Spleen (tissue), 11 donors: ENCODE data around the gene LDHAL6B. TPM values are rescaled to one million over a fixed set of nuclear protein-coding genes. Genes with fewer than 3 reads are reported as not detected.

Source experiments
- DNase-seq: peaks from one replicate; pipeline ENCODE4 v3.0.0-alpha.2; 2020
- H3K27ac ChIP-seq, 8 donors: fragments of 200-600 bp; sonication (generic) in 7 of 8; 1 replicate in 4 of 8; 2 replicates in 4 of 8; pipeline versions ENCODE4 v1.5.0 to v1.8.0; 2016 to 2021; ENCODE audit warnings: inconsistent platforms in 4 of 8, mild to moderate bottlenecking in 4 of 8, moderate library complexity in 1 of 8
- H3K27me3 ChIP-seq, 7 donors: fragments of 200-600 bp; sonication (generic) in 6 of 7; replicated peaks in 1 of 7; 1 replicate in 4 of 7; 2 replicates in 3 of 7; pipeline versions ENCODE4 v1.5.0 to v1.8.0; 2016 to 2021; ENCODE audit warnings: inconsistent platforms in 3 of 7, mild to moderate bottlenecking in 1 of 7
- H3K36me3 ChIP-seq, 6 donors: fragments of 200-600 bp; sonication (generic) in 5 of 6; 1 replicate in 4 of 6; 2 replicates in 2 of 6; pipeline versions ENCODE4 v1.5.0 to v1.8.0; 2016 to 2021; ENCODE audit warnings: inconsistent platforms in 2 of 6
- H3K4me1 ChIP-seq, 6 donors: fragments of 200-600 bp; sonication (generic) in 5 of 6; 1 replicate in 3 of 6; 2 replicates in 3 of 6; pipeline versions ENCODE4 v1.5.0 to v1.8.0; 2016 to 2021; ENCODE audit warnings: inconsistent platforms in 3 of 6
- H3K4me3 ChIP-seq, 8 donors: fragments of 200-600 bp; sonication (generic) in 7 of 8; 1 replicate in 4 of 8; 2 replicates in 4 of 8; pipeline versions ENCODE4 v1.5.0 to v1.8.0; 2016 to 2021; ENCODE audit warnings: inconsistent platforms in 4 of 8, mild to moderate bottlenecking in 4 of 8, moderate library complexity in 2 of 8
- H3K9me3 ChIP-seq, 8 donors: fragments of 200-600 bp; sonication (generic) in 7 of 8; 1 replicate in 4 of 8; 2 replicates in 4 of 8; pipeline versions ENCODE4 v1.5.0 to v1.8.0; 2016 to 2021; ENCODE audit warnings: inconsistent platforms in 4 of 8
- POLR2A ChIP-seq, 3 donors: fragments of 450-650 bp; IDR thresholded peaks; one replicate each; pipeline ENCODE4 v1.5.1; 2017; ENCODE audit warnings: antibody characterized with exemption in 3 of 3, mild to moderate bottlenecking in 1 of 3
- POLR2AphosphoS5 ChIP-seq, 3 donors: sonication (generic); formaldehyde crosslinking; IDR thresholded peaks; one replicate each; pipeline ENCODE4 v1.5.1; 2017; ENCODE audit warnings: antibody characterized with exemption in 3 of 3
- WGBS, 5 donors: extraction: QIAGEN DNeasy Blood & Tissue Kit in 3 of 5; methylation state at CpG; one replicate each; pipeline versions ENCODE4 v1.1.5 to v1.1.7; 2013 to 2018; 5-methylcytosine and 5-hydroxymethylcytosine counted together
- intact Hi-C: fragments of 100-400 bp; cut with DNase I; formaldehyde crosslinking; loops from one replicate; pipeline ENCODE4 v1.15.0; 2023; ENCODE audit warnings: low total_unique reads
- polyA plus RNA-seq, 3 donors: library from polyadenylated mRNA; stranded (reverse); fragments of 200-250 nt; gene quantifications; one replicate each; pipeline ENCODE4 v1.2.1, GENCODE V29; 2013
- total RNA-seq, 7 donors: library from RNA; depleted of rRNA in 3 of 7; stranded (reverse); fragments of >200 nt in 3 of 7; fragmentation: NEBNext Ultra II Directional in 4 of 7; extraction: Animal tissue kit (Norgen Biotek cat#: 25700) in 4 of 7; gene quantifications; one replicate each; pipeline versions ENCODE4 v1.1.0 to v1.2.1, GENCODE V29; 2016 to 2021
- TF ChIP-seq, protein P1 (sequence below), 11 experiments: fragments of 200-600 bp in 7 of 11; fragments of 450-650 bp in 4 of 11; sonication (generic) in 4 of 11; IDR thresholded peaks in 8 of 11; conservative IDR thresholded peaks in 3 of 11; 1 replicate in 7 of 11; 2 replicates in 4 of 11; pipeline versions ENCODE4 v1.4.0 to v1.8.0; 2016 to 2021; ENCODE audit warnings: antibody characterized with exemption in 11 of 11, inconsistent platforms in 4 of 11, mild to moderate bottlenecking in 1 of 11
- donor health status: healthy with polysubstance abuse.
- donor health status: DM: no; HTN: no; CAD: no; lungs with moderate emphysema.
- donor health status: DM: no; HTN: no; CAD: no.
- donor health status: Bipolar disorder and iron deficiency.
- donor health status: healthy.
- donor health status: DM: no; HTN: no; CAD: no.
- donor health status: DM: yes; HTN: yes; CAD: no.

Gene LDHAL6B
- total and polyA plus RNA-seq, 10 donors: 0.06 TPM; not detected in 9

DNA sequence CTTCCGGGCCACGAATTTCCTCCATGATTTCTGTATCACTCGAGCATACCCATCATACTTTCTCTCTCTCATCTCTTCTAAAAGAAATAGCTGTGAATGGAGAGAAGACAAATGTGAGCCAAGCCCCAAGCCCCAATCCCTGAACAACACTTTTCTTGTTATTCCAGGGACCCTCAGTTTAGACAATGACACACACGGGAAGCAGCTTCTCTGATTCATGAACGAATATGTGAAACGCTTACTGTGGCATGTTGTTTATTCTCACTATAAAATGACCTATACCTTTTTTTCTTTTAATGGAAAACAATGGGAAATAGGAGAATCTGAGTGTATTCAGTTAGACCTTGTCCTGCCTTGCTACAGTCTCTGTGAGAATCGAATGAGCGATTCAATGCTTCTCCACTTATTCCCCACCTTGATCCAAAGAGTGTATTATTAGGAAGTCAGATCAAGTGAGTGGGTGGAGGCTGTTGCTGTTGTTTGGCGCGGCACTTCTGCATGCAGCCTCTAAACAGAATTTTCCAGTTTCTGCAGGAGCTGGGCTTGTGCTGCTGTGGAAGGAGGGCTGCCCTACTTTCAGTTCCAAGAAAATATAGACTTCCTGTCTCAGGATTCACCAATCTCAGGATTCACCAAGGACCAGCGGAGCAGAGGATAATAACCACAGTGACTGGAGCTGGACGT lies 32.4 kb upstream of the LDHAL6B start:
- H3K4me3 ChIP-seq: no peak overlapping the region
- no peak for DNase-seq
- peak overlapping the region in 6 of 8 donors; percentile 37 to 63 (median 52) for H3K27ac ChIP-seq
- no peaks in the 10 kb centered on the region for H3K27me3 ChIP-seq
- H3K9me3 ChIP-seq: peaks cover 0 to 6% (median 0%) of the 10 kb centered on the region in 8 donors
- WGBS, 5 donors: 87 to 93% (median 90%) methylated on average over 12 of the region's 12 CpGs
- H3K4me1 ChIP-seq: peaks cover 3 to 58% (median 9%) of the 10 kb centered on the region in 6 donors
- no peak for TF ChIP-seq POLR2A (IDR thresholded peaks at IDR 0.05)
- TF ChIP-seq, protein P1, sequence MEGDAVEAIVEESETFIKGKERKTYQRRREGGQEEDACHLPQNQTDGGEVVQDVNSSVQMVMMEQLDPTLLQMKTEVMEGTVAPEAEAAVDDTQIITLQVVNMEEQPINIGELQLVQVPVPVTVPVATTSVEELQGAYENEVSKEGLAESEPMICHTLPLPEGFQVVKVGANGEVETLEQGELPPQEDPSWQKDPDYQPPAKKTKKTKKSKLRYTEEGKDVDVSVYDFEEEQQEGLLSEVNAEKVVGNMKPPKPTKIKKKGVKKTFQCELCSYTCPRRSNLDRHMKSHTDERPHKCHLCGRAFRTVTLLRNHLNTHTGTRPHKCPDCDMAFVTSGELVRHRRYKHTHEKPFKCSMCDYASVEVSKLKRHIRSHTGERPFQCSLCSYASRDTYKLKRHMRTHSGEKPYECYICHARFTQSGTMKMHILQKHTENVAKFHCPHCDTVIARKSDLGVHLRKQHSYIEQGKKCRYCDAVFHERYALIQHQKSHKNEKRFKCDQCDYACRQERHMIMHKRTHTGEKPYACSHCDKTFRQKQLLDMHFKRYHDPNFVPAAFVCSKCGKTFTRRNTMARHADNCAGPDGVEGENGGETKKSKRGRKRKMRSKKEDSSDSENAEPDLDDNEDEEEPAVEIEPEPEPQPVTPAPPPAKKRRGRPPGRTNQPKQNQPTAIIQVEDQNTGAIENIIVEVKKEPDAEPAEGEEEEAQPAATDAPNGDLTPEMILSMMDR (IDR thresholded peaks at IDR 0.05 in 8 of 11, conservative IDR thresholded peaks at IDR 0.05 in 3 of 11): no peak
- no peak for TF ChIP-seq POLR2AphosphoS5 (IDR thresholded peaks at IDR 0.05)
- peaks cover 0 to 65% (median 15%) of the 10 kb centered on the region in 6 donors for H3K36me3 ChIP-seq
- intact Hi-C loops: loop anchor here (10.0 kb wide), 1 partner anchor 321 kb away; no protein-coding TSS in a partner anchor

DNA sequence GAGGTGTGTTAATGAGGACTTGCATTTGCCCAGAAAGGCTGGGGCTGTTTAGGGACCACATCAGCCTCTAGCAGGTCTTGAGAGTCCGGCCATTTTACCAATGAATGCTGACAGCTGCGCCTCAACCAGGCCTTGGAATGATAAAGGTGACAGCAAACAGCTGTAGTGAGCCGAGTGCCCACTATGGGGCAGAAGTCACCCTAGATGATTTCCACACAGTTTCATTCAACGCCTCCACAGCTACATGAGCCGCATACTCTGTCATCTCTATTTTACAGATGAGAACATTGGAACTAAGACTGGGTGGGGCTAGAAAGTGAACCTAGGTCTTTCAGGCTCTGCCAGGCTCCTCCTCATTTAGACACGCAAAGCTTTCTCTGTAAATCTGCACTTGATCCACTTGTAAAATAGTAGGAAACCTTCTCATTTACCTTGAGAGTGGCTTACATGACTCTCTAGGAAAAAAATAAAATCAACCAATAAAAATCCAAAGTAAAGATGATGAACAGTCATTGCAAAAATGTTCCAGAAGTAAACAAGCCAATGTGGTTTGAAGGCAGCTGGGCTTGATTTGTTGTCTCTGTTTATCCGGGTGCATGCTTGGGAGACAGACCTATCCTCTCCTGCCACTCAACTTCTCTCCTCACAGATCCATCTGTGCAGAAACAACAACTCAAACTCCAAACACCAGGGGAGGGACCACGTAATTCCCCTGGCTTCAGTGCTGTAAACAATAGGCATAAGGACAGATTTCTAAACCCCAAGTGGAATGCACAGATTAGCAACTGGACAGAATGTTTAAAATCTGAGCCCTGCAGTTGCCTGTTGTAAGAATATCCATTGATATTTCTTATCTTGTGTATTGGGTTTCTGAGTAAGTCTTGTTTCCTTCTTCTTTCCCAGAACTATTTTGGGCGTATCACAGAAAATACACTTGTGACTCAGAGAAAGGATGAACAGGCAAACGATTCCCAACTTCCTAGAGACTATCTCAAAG lies 31.5 kb upstream of the LDHAL6B start:
- Histone ChIP-seq H3K36me3 (peaks cover 0 to 66% (median 14%) of the 10 kb centered on the region in 6 donors), H3K9me3 (peaks cover 0 to 6% (median 0%) of the 10 kb centered on the region in 8 donors), H3K4me1 (peaks cover under 1 to 51% (median 9%) of the 10 kb centered on the region in 6 donors), H3K27ac (peak overlapping the region in 7 of 8 donors; percentile 9 to 63 (median 46)), H3K4me3 (no peak overlapping the region), H3K27me3 (no peaks in the 10 kb centered on the region)
- TF ChIP-seq POLR2A (IDR thresholded peaks at IDR 0.05) (no peak), POLR2AphosphoS5 (IDR thresholded peaks at IDR 0.05) (peak in 1 of 3 donors; percentile 22)
- TF ChIP-seq, protein P1 (IDR thresholded peaks at IDR 0.05 in 8 of 11, conservative IDR thresholded peaks at IDR 0.05 in 3 of 11): peak; percentile 17 to 74 (median 52)
- DNase-seq: no peak
- intact Hi-C loops: loop anchor here (5.0 to 10.0 kb wide), 2 partner anchors 197 to 320 kb away; partner anchors contain the start of gene MYO1E
- WGBS, 5 donors: 45 to 72% (median 61%) methylated on average over 10 of the region's 10 CpGs

DNA sequence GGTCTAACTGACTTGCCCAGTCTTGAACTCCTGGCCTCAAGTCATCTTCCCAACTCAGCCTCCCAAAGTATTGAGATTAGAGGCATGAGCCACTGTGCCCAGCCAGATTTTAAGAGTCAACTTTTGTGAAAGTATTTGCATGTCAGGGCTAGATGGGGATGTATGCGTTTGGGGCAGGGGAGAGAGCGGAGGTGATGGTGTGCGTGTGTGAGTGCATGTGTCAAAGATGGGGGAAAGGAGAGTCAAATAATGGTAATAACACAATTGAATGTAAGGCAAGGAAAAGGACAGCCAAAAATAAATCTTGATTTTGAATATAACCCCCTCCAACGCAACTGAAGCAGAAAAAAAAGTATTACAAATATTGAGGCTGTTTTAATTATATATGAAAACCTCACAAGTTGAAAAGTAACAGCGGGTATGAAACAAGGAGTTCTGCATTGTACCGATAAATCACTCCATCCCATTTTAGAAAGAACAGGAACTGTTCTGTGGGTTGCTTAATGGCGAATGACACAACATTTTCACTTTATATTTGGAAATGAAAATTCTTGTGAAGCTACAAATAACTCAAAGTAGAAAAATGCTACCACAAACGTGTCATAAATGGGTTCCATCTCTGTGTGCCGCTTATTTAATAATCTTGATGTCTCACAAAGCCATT lies 29.9 kb upstream of the LDHAL6B start:
- Histone ChIP-seq H3K4me3 (no peak overlapping the region), H3K27me3 (no peaks in the 10 kb centered on the region), H3K4me1 (peaks cover 0 to 53% (median 17%) of the 10 kb centered on the region in 6 donors), H3K9me3 (peaks cover 0 to 11% (median 5%) of the 10 kb centered on the region in 8 donors), H3K36me3 (peaks cover 0 to 57% (median 12%) of the 10 kb centered on the region in 6 donors), H3K27ac (peak overlapping the region in 3 of 8 donors; percentile 59 to 63 (median 61))
- intact Hi-C loops: loop anchor here (5.0 to 10.0 kb wide), 2 partner anchors 196 to 318 kb away; partner anchors contain the start of gene MYO1E
- WGBS, 5 donors: 58 to 67% (median 63%) methylated on average over 9 of the region's 9 CpGs
- DNase-seq: no peak
- TF ChIP-seq, protein P1 (IDR thresholded peaks at IDR 0.05 in 8 of 11, conservative IDR thresholded peaks at IDR 0.05 in 3 of 11): no peak
- no peak for TF ChIP-seq POLR2AphosphoS5 (IDR thresholded peaks at IDR 0.05)
- TF ChIP-seq POLR2A (IDR thresholded peaks at IDR 0.05): no peak
